PC-3 (cell line): ENCODE data around the gene RBBP8. TPM values are rescaled to one million over a fixed set of nuclear protein-coding genes. Genes with fewer than 3 reads are reported as not detected.
"Not testable (repeated sequence)": the region's sequence is repeated elsewhere in the genome, so short reads cannot be mapped to it uniquely, and the experiment has no call there.

Experiments used
- ATAC-seq: fragments of 200-7000 bp; cut with Tn5 transposase; 2 replicates; pipeline ENCODE4 v1.9.1; 2020; ENCODE audit warnings: mild to moderate bottlenecking, moderate library complexity
- Bru-seq: library from RNA; stranded (reverse); fragments of 400-500 nt; gene quantifications from one replicate; lab custom pipeline; 2021; lab: Mats Ljungman, UMichigan
- BruChase-seq, 2 experiments: library from RNA; stranded (reverse); fragments of 400-500 nt; gene quantifications; one replicate each; lab custom pipeline; 2021; lab: Mats Ljungman, UMichigan
- BruUV-seq: library from RNA; stranded (reverse); fragments of 400-500 nt; replicated peaks from 2 replicates; lab custom pipeline; 2021; lab: Mats Ljungman, UMichigan
- CTCF ChIA-PET: fragments of 300-600 bp; sonication (Branson Sonifier 250); formaldehyde crosslinking; loops from one replicate; lab custom pipeline; 2022; ENCODE audit warnings: antibody characterized with exemption; lab: Charles Lee
- POLR2A ChIA-PET: fragments of 300-600 bp; sonication (Branson Sonifier 250); formaldehyde crosslinking; loops from one replicate; lab custom pipeline; 2022; ENCODE audit warnings: antibody characterized with exemption; ENCODE audit not compliant: unreplicated experiment; lab: Charles Lee
- DNase-seq: peaks from one replicate; pipeline ENCODE4 v3.0.0-alpha.2; 2015
- H2AFZ ChIP-seq: fragments of 300-600 bp; sonication (generic); 2 replicates; pipeline ENCODE4 v1.6.0; 2016; ENCODE audit warnings: antibody characterized with exemption, low read length
- H3F3A ChIP-seq: fragments of 300-600 bp; sonication (generic); one replicate; pipeline ENCODE4 v1.6.0; 2017; ENCODE audit warnings: antibody characterized with exemption, low read length, control low read depth, mild to moderate bottlenecking; ENCODE audit not compliant: unreplicated experiment
- H3K27ac ChIP-seq: fragments of 300-600 bp; sonication (generic); 2 replicates; pipeline ENCODE4 v1.5.1; 2016; ENCODE audit warnings: mild to moderate bottlenecking, low read length
- H3K27me3 ChIP-seq: fragments of 300-600 bp; sonication (generic); 2 replicates; pipeline ENCODE4 v1.6.1; 2016; ENCODE audit warnings: low read length, mixed read lengths
- H3K36me3 ChIP-seq: fragments of 300-600 bp; sonication (generic); 2 replicates; pipeline ENCODE4 v1.6.1; 2016; ENCODE audit warnings: low read depth, mixed run types, low read length, mixed read lengths
- H3K4me1 ChIP-seq: fragments of 300-600 bp; sonication (generic); 2 replicates; pipeline ENCODE4 v1.5.1; 2016; ENCODE audit warnings: low read length; ENCODE audit not compliant: insufficient read depth
- H3K4me2 ChIP-seq: fragments of 300-600 bp; sonication (generic); 2 replicates; pipeline ENCODE4 v1.6.0; 2016; ENCODE audit warnings: low read length
- H3K4me3 ChIP-seq: fragments of 300-600 bp; sonication (generic); 2 replicates; pipeline ENCODE4 v1.5.1; 2016; ENCODE audit warnings: mild to moderate bottlenecking, low read length, mixed read lengths
- H3K79me2 ChIP-seq: fragments of 300-600 bp; sonication (generic); 2 replicates; pipeline ENCODE4 v1.6.1; 2017; ENCODE audit warnings: low read length, mixed read lengths
- H3K9ac ChIP-seq: fragments of 300-600 bp; sonication (generic); 2 replicates; pipeline ENCODE4 v1.6.0; 2016; ENCODE audit warnings: mild to moderate bottlenecking, low read length
- H3K9me2 ChIP-seq: fragments of 300-600 bp; sonication (generic); replicated peaks from 2 replicates; pipeline ENCODE4 v1.6.1; 2016; ENCODE audit warnings: mixed run types, low read length, mixed read lengths
- H3K9me3 ChIP-seq: fragments of 300-600 bp; sonication (generic); 2 replicates; pipeline ENCODE4 v1.6.1; 2016; ENCODE audit warnings: low read length, mixed read lengths
- H4K20me1 ChIP-seq: fragments of 300-600 bp; sonication (generic); 2 replicates; pipeline ENCODE4 v1.6.1; 2016; ENCODE audit warnings: low read length, mixed read lengths
- EZH2 ChIP-seq: fragments of 300-600 bp; sonication (generic); IDR thresholded peaks from one replicate; pipeline ENCODE4 v1.6.1; 2017; ENCODE audit warnings: antibody characterized with exemption, mild to moderate bottlenecking, low read length; ENCODE audit not compliant: unreplicated experiment
- EZH2phosphoT487 ChIP-seq: fragments of 300-600 bp; sonication (generic); IDR thresholded peaks from 2 replicates; pipeline ENCODE4 v1.6.1; 2018; ENCODE audit warnings: mild to moderate bottlenecking, antibody characterized with exemption, low read length, borderline replicate concordance
- intact Hi-C: fragments of 100-400 bp; cut with micrococcal nuclease; formaldehyde crosslinking; loops from 2 replicates; pipeline ENCODE4 v1.9.0; 2023
- long read RNA-seq: library from polyadenylated mRNA; unstranded; transcript quantifications from one replicate; pipeline ENCODE4 v2.0.0, GENCODE V29; 2021; ENCODE audit not compliant: unreplicated experiment
- total RNA-seq: library from RNA; depleted of rRNA; stranded (reverse); fragments of >200 nt; gene quantifications from 2 replicates; pipeline ENCODE4 v1.2.3, GENCODE V29; 2014; rRNA removed
- TF ChIP-seq, protein P1 (sequence below): fragments of 300-600 bp; sonication (generic); conservative IDR thresholded peaks from 2 replicates; pipeline ENCODE4 v1.5.1; 2017; ENCODE audit warnings: antibody characterized with exemption, low read depth, mild to moderate bottlenecking, low read length

Gene RBBP8
- 31.9 and 41.1 TPM in 2 replicates for total RNA-seq
- Bru-seq, nascent RNA, result percentile 69 among the genes with signal in this experiment
- percentile 68 among the genes with signal in this experiment for BruChase-seq, experiment 1, labeled RNA remaining after a 6-hour chase
- BruChase-seq, experiment 2, labeled RNA remaining after a 2-hour chase, result percentile 58 among the genes with signal in this experiment
- long read RNA-seq, transcript RBBP8-201 (19 exons, 3,288 nt), result major isoform, 6 of 60 reads
- long read RNA-seq, partial matches to known transcripts, result 33 of 60 reads
- long read RNA-seq, other reads (novel, unspliced or antisense), result 19 of 60 reads

DNA sequence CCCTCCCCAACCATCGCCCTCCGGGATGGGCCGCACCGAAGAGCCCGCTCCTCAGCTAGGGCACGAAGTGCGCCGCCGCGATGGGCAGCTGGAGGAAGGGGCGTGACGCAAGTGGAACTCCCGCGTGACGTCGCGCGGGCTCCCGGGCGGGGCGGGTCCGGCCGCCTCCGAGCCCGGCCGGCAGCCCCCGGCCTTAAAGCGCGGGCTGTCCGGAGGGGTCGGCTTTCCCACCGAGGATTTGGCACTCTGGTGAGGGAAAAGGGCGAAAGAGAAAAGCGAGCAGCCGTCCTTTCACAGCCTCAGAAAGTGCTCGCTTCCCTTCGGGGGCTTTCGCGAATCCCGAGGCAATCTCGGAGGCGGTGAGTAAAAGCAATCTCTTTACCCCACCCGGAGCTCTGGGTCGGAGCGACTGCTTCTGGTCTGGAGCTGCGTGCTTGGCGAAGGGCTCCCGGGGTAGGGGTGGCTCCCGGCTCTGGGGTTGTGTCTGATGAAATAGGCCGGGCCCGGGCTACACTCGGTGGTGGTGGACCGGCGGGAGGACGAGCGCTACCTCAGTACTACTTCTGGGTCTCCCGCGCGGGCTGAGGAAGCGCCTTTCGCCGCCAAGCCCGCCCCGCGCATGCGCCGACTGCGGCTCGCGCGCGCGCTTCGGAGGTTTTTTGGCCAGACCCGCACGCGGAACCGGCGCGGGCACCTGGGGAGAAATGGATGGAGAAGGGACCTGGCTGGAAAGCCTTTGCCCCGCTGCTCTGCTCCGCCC, at the start of gene RBBP8:
TSS of gene RBBP8 (plus strand) at position 123 of the 760 bp plus-strand sequence. CDS start 3,524 bp downstream, outside the sequence.
- H3K27ac ChIP-seq, result peak within 1 kb of the TSS; percentile 83
- peaks cover 10% of the 10 kb centered on the region; the same call in 1 of the 2 replicates for H3K36me3 ChIP-seq
- H3F3A ChIP-seq, result no peaks in the 10 kb centered on the region
- H2AFZ ChIP-seq, result peak within 1 kb of the TSS; percentile 84
- H3K79me2 ChIP-seq, result peaks cover 31% of the 10 kb centered on the region
- H3K4me2 ChIP-seq, result peak within 1 kb of the TSS; percentile 86
- intact Hi-C loops, result loop anchor here (1.0 to 5.0 kb wide), 2 partner anchors 45 to 106 kb away; no protein-coding TSS in a partner anchor
- BruUV-seq, result no TSS peak
- TF ChIP-seq, protein P1, sequence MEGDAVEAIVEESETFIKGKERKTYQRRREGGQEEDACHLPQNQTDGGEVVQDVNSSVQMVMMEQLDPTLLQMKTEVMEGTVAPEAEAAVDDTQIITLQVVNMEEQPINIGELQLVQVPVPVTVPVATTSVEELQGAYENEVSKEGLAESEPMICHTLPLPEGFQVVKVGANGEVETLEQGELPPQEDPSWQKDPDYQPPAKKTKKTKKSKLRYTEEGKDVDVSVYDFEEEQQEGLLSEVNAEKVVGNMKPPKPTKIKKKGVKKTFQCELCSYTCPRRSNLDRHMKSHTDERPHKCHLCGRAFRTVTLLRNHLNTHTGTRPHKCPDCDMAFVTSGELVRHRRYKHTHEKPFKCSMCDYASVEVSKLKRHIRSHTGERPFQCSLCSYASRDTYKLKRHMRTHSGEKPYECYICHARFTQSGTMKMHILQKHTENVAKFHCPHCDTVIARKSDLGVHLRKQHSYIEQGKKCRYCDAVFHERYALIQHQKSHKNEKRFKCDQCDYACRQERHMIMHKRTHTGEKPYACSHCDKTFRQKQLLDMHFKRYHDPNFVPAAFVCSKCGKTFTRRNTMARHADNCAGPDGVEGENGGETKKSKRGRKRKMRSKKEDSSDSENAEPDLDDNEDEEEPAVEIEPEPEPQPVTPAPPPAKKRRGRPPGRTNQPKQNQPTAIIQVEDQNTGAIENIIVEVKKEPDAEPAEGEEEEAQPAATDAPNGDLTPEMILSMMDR, result no peak
- TF ChIP-seq EZH2 (no peak), EZH2phosphoT487 (no peak)
- no peaks in the 10 kb centered on the region for H4K20me1 ChIP-seq
- ChIA-PET POLR2A (interaction anchor here (0.6 to 0.7 kb wide), 4 partner anchors 107 to 1139 kb away, joined by 3 to 8 read pairs (median 5); no protein-coding TSS in a partner anchor), CTCF (interaction anchor here (0.6 to 1.0 kb wide), 4 partner anchors 45 to 222 kb away, joined by 3 to 6 read pairs (median 3); no protein-coding TSS in a partner anchor)
- H3K4me3 ChIP-seq, result peak within 1 kb of the TSS; percentile 77
- peak; percentile 85 for ATAC-seq
- no peaks in the 10 kb centered on the region for H3K9me3 ChIP-seq
- DNase-seq, result peak; percentile 83
- peaks cover 9% of the 10 kb centered on the region for H3K4me1 ChIP-seq
- peak within 1 kb of the TSS; percentile 99 for H3K9ac ChIP-seq
- no peaks in the 10 kb centered on the region for H3K9me2 ChIP-seq
- no peaks in the 10 kb centered on the region for H3K27me3 ChIP-seq

DNA sequence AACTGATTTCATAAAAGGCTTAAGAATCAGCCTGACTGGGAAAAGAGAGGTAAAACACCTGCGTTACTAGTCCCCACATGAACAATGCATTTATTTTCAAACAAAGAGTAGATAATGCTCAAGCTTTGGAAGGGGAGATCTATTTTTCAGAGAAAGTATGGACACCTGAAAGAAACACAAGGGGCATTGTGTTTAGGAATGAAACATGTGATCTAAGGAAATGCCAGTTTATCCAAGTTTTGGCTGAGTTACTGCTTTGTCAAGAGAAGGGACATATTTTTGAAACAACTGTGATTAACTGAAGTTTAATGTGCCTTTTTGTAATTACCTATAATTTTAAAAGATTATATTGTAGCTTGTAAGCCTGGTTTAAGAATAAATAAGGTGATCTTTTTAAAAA, 49.3 kb upstream of the RBBP8 start:
- ATAC-seq, result no peak
- no peaks in the 10 kb centered on the region for H3K79me2 ChIP-seq
- CTCF ChIA-PET, result no interaction called here

DNA sequence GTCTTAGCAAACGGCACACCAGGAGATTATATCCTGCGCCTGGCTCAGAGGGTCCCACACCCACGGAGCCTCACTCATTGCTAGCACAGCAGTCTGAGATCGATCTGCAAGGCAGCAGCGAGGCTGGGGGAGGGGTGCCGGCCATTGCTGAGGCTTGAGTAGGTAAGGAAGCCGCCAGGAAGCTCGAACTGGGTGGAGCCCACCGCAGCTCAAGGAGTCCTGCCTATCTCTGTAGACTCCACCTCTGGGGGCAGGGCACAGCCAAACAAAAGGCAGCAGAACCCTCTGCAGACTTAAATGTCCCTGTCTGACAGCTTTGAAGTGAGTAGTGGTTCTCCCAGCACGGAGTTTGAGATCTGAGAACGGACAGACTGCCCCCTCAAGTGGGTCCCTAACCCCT, 47.4 kb upstream of the RBBP8 start:
- POLR2A ChIA-PET, result not testable (repeated sequence)

More for the DNA sequence above, 49.3 kb upstream of the RBBP8 start:
- H3K9me3 ChIP-seq, result no peaks in the 10 kb centered on the region
- no peak overlapping the region for H3K4me3 ChIP-seq
- no peaks in the 10 kb centered on the region for H3K4me1 ChIP-seq
- DNase-seq, result no peak
- no peaks in the 10 kb centered on the region for H3F3A ChIP-seq
- TF ChIP-seq, protein P1, result no peak
- TF ChIP-seq EZH2 (no peak), EZH2phosphoT487 (no peak)
- H2AFZ ChIP-seq, result no peak overlapping the region
- no peak overlapping the region for H3K4me2 ChIP-seq
- H4K20me1 ChIP-seq, result no peaks in the 10 kb centered on the region
- intact Hi-C loops, result no loop called here
- H3K27me3 ChIP-seq, result no peaks in the 10 kb centered on the region
- H3K36me3 ChIP-seq, result no peaks in the 10 kb centered on the region
- H3K27ac ChIP-seq, result no peak overlapping the region
- H3K9ac ChIP-seq, result no peak overlapping the region
- H3K9me2 ChIP-seq, result no peaks in the 10 kb centered on the region
- POLR2A ChIA-PET, result no interaction called here
- no TSS peak for BruUV-seq

More for the DNA sequence above, 47.4 kb upstream of the RBBP8 start:
- CTCF ChIA-PET, BruUV-seq, H3K4me1 ChIP-seq, H3K27ac ChIP-seq, H3F3A ChIP-seq, H3K9me3 ChIP-seq, H3K9me2 ChIP-seq, H2AFZ ChIP-seq, H3K4me2 ChIP-seq, ATAC-seq, H3K36me3 ChIP-seq, H3K79me2 ChIP-seq, H3K27me3 ChIP-seq, intact Hi-C loops, H3K4me3 ChIP-seq, H4K20me1 ChIP-seq, DNase-seq, H3K9ac ChIP-seq: not testable (repeated sequence)
